Neural progenitor cell (in vitro differentiated cells): ENCODE results near the gene TATDN3.
"Not testable (repeated sequence)": the region's sequence is repeated elsewhere in the genome, so short reads cannot be mapped to it uniquely, and the experiment has no call there.

Experiments used
- CTCF ChIP-seq: fragments of 200-600 bp; sonication (generic); IDR thresholded peaks from 2 replicates; pipeline ENCODE4 v1.5.1; 2017; ENCODE audit warnings: antibody characterized with exemption, mild to moderate bottlenecking
- EZH2 ChIP-seq: fragments of 200-600 bp; sonication (generic); IDR thresholded peaks from 2 replicates; pipeline ENCODE4 v1.6.1; 2017; ENCODE audit warnings: antibody characterized with exemption, mild to moderate bottlenecking, moderate library complexity
- EZH2phosphoT487 ChIP-seq: fragments of 200-600 bp; sonication (generic); IDR thresholded peaks from 2 replicates; pipeline ENCODE4 v1.6.1; 2017; ENCODE audit warnings: antibody characterized with exemption

GRCh38 chr1:212863345-212863744, 71.7 kb downstream of the TATDN3 start:
- not testable (repeated sequence) for TF ChIP-seq CTCF, EZH2, EZH2phosphoT487
